Activated CD8-positive, alpha-beta memory T cell treated with anti-CD3 and anti-CD28 coated beads, Interleukin-2, amount 10 ng/mL, durations not matched to agents 7 days and 5 days (primary cell): ENCODE data around the gene PRAC1. TPM values are rescaled to one million over a fixed set of nuclear protein-coding genes. Genes with fewer than 3 reads are reported as not detected.

Source experiments
- ATAC-seq: fragments of 150-1000 bp; cut with Tn5 transposase; one replicate; pipeline ENCODE4 v1.10.0; 2021; ENCODE audit warnings: moderate library complexity
- CTCF ChIA-PET: fragments of 350-600 bp; sonication (Branson Sonifier 250); formaldehyde crosslinking; loops from one replicate; lab custom pipeline; 2021; ENCODE audit warnings: antibody characterized with exemption; lab: Charles Lee
- DNase-seq: peaks from one replicate; pipeline ENCODE4 v3.0.0-alpha.2; 2020
- H3K27ac Mint-ChIP-seq: one replicate; pipeline ENCODE4 v1.8.0; 2021; ENCODE audit warnings: mild to moderate bottlenecking, mixed read lengths
- H3K27me3 Mint-ChIP-seq: one replicate; pipeline ENCODE4 v1.8.0; 2021; ENCODE audit warnings: mixed read lengths
- H3K36me3 Mint-ChIP-seq: one replicate; pipeline ENCODE4 v1.8.0; 2021; ENCODE audit warnings: mild to moderate bottlenecking, mixed read lengths
- H3K4me1 Mint-ChIP-seq: one replicate; pipeline ENCODE4 v1.8.0; 2021; ENCODE audit warnings: mixed read lengths
- H3K4me3 Mint-ChIP-seq: one replicate; pipeline ENCODE4 v1.8.0; 2021; ENCODE audit warnings: mild to moderate bottlenecking, moderate library complexity, mixed read lengths
- H3K9me3 Mint-ChIP-seq: one replicate; pipeline ENCODE4 v1.8.0; 2022; ENCODE audit warnings: low read depth, mixed read lengths
- microRNA-seq: library from miRNA; unstranded; fragments of <30 nt; microRNA quantifications from one replicate; pipeline ENCODE4 v1.2.0, GENCODE V29; 2022
- total RNA-seq, 2 experiments: library from RNA; stranded (reverse); gene quantifications; one replicate each; pipeline ENCODE4 v1.2.3, GENCODE V29; 2021

PRAC1 gene
- total RNA-seq, 2 experiments from 2014 or later: not detected

- H3K4me3 Mint-ChIP-seq: no peak overlapping the region
- H3K36me3 Mint-ChIP-seq: no peaks in the 10 kb centered on the region
- ATAC-seq (no peak), DNase-seq (no peak)
- H3K27me3 Mint-ChIP-seq: peaks cover 58% of the 10 kb centered on the region
- H3K27ac Mint-ChIP-seq: no peak overlapping the region
- CTCF ChIA-PET: interaction anchor here (1.9 kb wide), 1 partner anchor 14 kb away, joined by 8 read pairs; no protein-coding TSS in a partner anchor
- no peaks in the 10 kb centered on the region for H3K4me1 Mint-ChIP-seq
- H3K9me3 Mint-ChIP-seq: no peaks in the 10 kb centered on the region
Measured at GRCh38 chr17:48693178-48693577, 29.1 kb downstream of the PRAC1 start.

GRCh38 chr17:48692049-48692448 is 30.3 kb downstream of the PRAC1 start:
- H3K4me3 Mint-ChIP-seq: no peak overlapping the region
- H3K9me3 Mint-ChIP-seq: no peaks in the 10 kb centered on the region
- H3K36me3 Mint-ChIP-seq: no peaks in the 10 kb centered on the region
- no peak for DNase-seq
- no peak overlapping the region for H3K27ac Mint-ChIP-seq
- no peak for ATAC-seq
- H3K4me1 Mint-ChIP-seq: no peaks in the 10 kb centered on the region
- peaks cover 49% of the 10 kb centered on the region for H3K27me3 Mint-ChIP-seq
- CTCF ChIA-PET: interaction anchor here (0.8 to 1.9 kb wide), 2 partner anchors 13 to 98 kb away, joined by 5 to 8 read pairs; no protein-coding TSS in a partner anchor

- CTCF ChIA-PET: no interaction called here
- no peak overlapping the region for H3K27ac Mint-ChIP-seq
- DNase-seq: no peak
- ATAC-seq: no peak
- no peak overlapping the region for H3K4me3 Mint-ChIP-seq
- H3K27me3 Mint-ChIP-seq: peaks cover 38% of the 10 kb centered on the region
- no peaks in the 10 kb centered on the region for H3K36me3 Mint-ChIP-seq
- no peaks in the 10 kb centered on the region for H3K4me1 Mint-ChIP-seq
- H3K9me3 Mint-ChIP-seq: no peaks in the 10 kb centered on the region
Measured at GRCh38 chr17:48690655-48691054, 31.7 kb downstream of the PRAC1 start.

- H3K36me3 Mint-ChIP-seq: no peaks in the 10 kb centered on the region
- H3K27ac Mint-ChIP-seq: no peak overlapping the region
- peaks cover 13% of the 10 kb centered on the region for H3K4me1 Mint-ChIP-seq
- peaks cover 44% of the 10 kb centered on the region for H3K27me3 Mint-ChIP-seq
- CTCF ChIA-PET: interaction anchor here (0.8 to 10.4 kb wide), 7 partner anchors 11 to 660 kb away, joined by 3 to 59 read pairs (median 6); no protein-coding TSS in a partner anchor
- H3K4me3 Mint-ChIP-seq: no peak overlapping the region
- ATAC-seq: no peak
- no peak for DNase-seq
- no peaks in the 10 kb centered on the region for H3K9me3 Mint-ChIP-seq
Measured at GRCh38 chr17:48681609-48682008, 40.7 kb downstream of the PRAC1 start.

- H3K36me3 Mint-ChIP-seq: no peaks in the 10 kb centered on the region
- H3K27me3 Mint-ChIP-seq: peaks cover 62% of the 10 kb centered on the region
- peaks cover 13% of the 10 kb centered on the region for H3K4me1 Mint-ChIP-seq
- no peaks in the 10 kb centered on the region for H3K9me3 Mint-ChIP-seq
- CTCF ChIA-PET: interaction anchor here (0.5 to 10.4 kb wide), 61 partner anchors 8 to 597 kb away, joined by 3 to 59 read pairs (median 6); partner anchors contain the start of genes HOXB13, HOXB9, PRAC2 and TTLL6
- no peak overlapping the region for H3K27ac Mint-ChIP-seq
- DNase-seq: no peak
- no peak overlapping the region for H3K4me3 Mint-ChIP-seq
- no peak for ATAC-seq
Measured at GRCh38 chr17:48679385-48680096, 42.8 kb downstream of the PRAC1 start.

- H3K27ac Mint-ChIP-seq: no peak overlapping the region
- H3K27me3 Mint-ChIP-seq: peaks cover 59% of the 10 kb centered on the region
- H3K9me3 Mint-ChIP-seq: no peaks in the 10 kb centered on the region
- DNase-seq (peak; percentile 78), ATAC-seq (peak; percentile 98)
- peaks cover 13% of the 10 kb centered on the region for H3K4me1 Mint-ChIP-seq
- CTCF ChIA-PET: interaction anchor here (0.6 to 10.4 kb wide), 75 partner anchors 8 to 598 kb away, joined by 3 to 59 read pairs (median 5); partner anchors contain the start of genes ATP5MC1, CALCOCO2, HOXB13 and HOXB9
- H3K4me3 Mint-ChIP-seq: no peak overlapping the region
- H3K36me3 Mint-ChIP-seq: no peaks in the 10 kb centered on the region
Measured at GRCh38 chr17:48678141-48678971, 44.0 kb downstream of the PRAC1 start.

- DNase-seq (no peak), ATAC-seq (no peak)
- Mint-ChIP-seq H3K9me3 (no peaks in the 10 kb centered on the region), H3K4me1 (peaks cover 13% of the 10 kb centered on the region), H3K27ac (no peak overlapping the region), H3K27me3 (peaks cover 62% of the 10 kb centered on the region), H3K36me3 (no peaks in the 10 kb centered on the region), H3K4me3 (no peak overlapping the region)
- CTCF ChIA-PET: interaction anchor here (0.8 to 3.0 kb wide), 11 partner anchors 9 to 356 kb away, joined by 3 to 31 read pairs (median 7); partner anchors contain the start of gene PRAC2
Measured at GRCh38 chr17:48676963-48677558, 45.3 kb downstream of the PRAC1 start.

GRCh38 chr17:48672340-48672739 is 50.0 kb downstream of the PRAC1 start:
- CTCF ChIA-PET: interaction anchor here (0.7 to 4.0 kb wide), 23 partner anchors 10 to 226 kb away, joined by 3 to 42 read pairs (median 4); no protein-coding TSS in a partner anchor

More at GRCh38 chr17:48672340-48672739, 50.0 kb downstream of the PRAC1 start:
- DNase-seq (no peak), ATAC-seq (no peak)
- Mint-ChIP-seq H3K36me3 (no peaks in the 10 kb centered on the region), H3K4me3 (no peak overlapping the region), H3K9me3 (no peaks in the 10 kb centered on the region), H3K4me1 (peaks cover 4% of the 10 kb centered on the region), H3K27me3 (peaks cover 60% of the 10 kb centered on the region), H3K27ac (no peak overlapping the region)

Small RNA genes within 50 kb of the gene (microRNA-seq; reads per million reads assigned to microRNA genes)
- gene MIR3185: not detected

Other genes with a start within 250 kb of the PRAC1 start
- gene HOXB1, start 191.5 kb downstream of the PRAC1 start, total RNA-seq: not detected
- 10 to 100 TPM; 17.2 to 17.5 TPM for gene HOXB2, start 177.4 kb downstream of the PRAC1 start, total RNA-seq
- gene HOXB4, start 144.2 kb downstream of the PRAC1 start, total RNA-seq: 1 to 10 TPM; 7.8 TPM
- 10 to 100 TPM; 11.9 to 12.9 TPM for gene HOXB3, start 132.3 kb downstream of the PRAC1 start, total RNA-seq
- gene HOXB5, start 128.7 kb downstream of the PRAC1 start, total RNA-seq: under 1 TPM in 1 of 2 experiments, not detected in 1; 0.16 TPM
- 1 to 10 TPM in 1 of 2 experiments, under 1 TPM in 1; 0.58 to 1.1 TPM for gene HOXB6, start 117.5 kb downstream of the PRAC1 start, total RNA-seq
- gene HOXB7, start 111.5 kb downstream of the PRAC1 start, total RNA-seq: 1 to 10 TPM; 1.7 TPM
- gene HOXB8, start 107.2 kb downstream of the PRAC1 start, total RNA-seq: 1 to 10 TPM in 1 of 2 experiments, under 1 TPM in 1; 0.38 to 1.4 TPM
- 10 to 100 TPM in 1 of 2 experiments, 1 to 10 TPM in 1; 8.4 to 19.6 TPM for gene HOXB9, start 96.2 kb downstream of the PRAC1 start, total RNA-seq
- not detected for gene PRAC2, start 667 bp upstream of the PRAC1 start, total RNA-seq
- not detected for gene HOXB13, start 6.2 kb upstream of the PRAC1 start, total RNA-seq
- not detected for gene TTLL6, start 94.7 kb upstream of the PRAC1 start, total RNA-seq
- 100 to 1,000 TPM; 165 to 170 TPM for gene CALCOCO2, start 108.5 kb upstream of the PRAC1 start, total RNA-seq
- gene ATP5MC1, start 170.3 kb upstream of the PRAC1 start, total RNA-seq: 100 to 1,000 TPM in 1 of 2 experiments, 10 to 100 TPM in 1; 78.2 to 103 TPM
- gene UBE2Z, start 185.9 kb upstream of the PRAC1 start, total RNA-seq: 10 to 100 TPM; 73.7 to 90.6 TPM
- 100 to 1,000 TPM; 125 to 127 TPM for gene SNF8, start 222.3 kb upstream of the PRAC1 start, total RNA-seq
- not detected for gene GIP, start 246.1 kb upstream of the PRAC1 start, total RNA-seq